Fibroblast of upper back skin (primary cell): Measurements from ENCODE around the gene CACNB4.
"Not testable (repeated sequence)": the region's sequence is repeated elsewhere in the genome, so short reads cannot be mapped to it uniquely, and the experiment has no call there.

Experiments used
- DNase-seq: peaks from one replicate; pipeline ENCODE4 v3.0.0-alpha.2; 2013

CACNB4 gene

GRCh38 chr2:151973901-151974199, 125.0 kb downstream of the CACNB4 start:
- DNase-seq: peak; percentile 18

GRCh38 chr2:151973013-151973900, 125.6 kb downstream of the CACNB4 start:
- DNase-seq: no peak

- no peak for DNase-seq
Measured at GRCh38 chr2:151972241-151973012, 126.4 kb downstream of the CACNB4 start.

GRCh38 chr2:151971301-151972051, 127.4 kb downstream of the CACNB4 start:
- DNase-seq: no peak

- no peak for DNase-seq
Measured at GRCh38 chr2:151968770-151969470, 129.9 kb downstream of the CACNB4 start.

DNA sequence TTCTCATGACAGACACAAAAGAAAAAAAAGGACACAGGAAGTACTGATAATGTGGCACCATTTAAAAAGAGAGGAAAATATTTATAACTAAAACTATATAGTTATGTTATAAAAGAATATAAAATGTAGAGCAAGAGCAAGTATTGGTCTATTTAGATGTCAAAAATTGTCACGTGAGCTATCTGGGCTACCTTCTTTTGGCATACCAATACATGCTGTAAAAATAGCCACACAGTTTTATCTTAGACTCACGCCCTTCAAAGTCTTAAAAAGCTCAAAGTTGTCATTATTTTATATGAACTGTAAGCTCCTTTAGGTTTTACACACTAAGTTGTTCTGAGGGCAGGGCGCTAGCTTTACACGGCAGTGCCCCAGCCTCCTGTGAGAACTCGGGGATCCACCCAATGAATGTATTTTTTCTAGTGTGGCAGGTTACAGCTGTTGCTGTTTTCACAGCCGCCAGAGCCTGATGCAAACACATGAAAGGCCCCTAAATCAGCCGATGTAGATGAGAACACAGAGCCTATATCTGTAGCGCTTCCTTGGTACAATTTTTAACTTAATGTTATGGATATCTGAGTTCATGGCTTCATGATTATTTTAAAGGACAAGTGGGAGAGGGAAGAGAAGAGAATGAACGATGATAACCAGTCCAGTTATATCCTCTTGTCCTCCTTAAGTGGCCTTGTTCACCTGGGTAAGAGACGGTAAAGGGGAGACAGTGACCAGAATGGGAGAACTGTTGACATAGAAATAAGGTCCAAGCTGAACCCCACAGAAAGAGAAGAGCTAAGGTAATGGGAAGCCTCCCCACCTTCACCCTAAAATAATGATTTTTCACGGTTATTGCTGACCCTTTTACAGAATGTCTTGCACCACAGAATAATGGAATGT, 130.8 kb downstream of the CACNB4 start:
- DNase-seq: no peak

DNA sequence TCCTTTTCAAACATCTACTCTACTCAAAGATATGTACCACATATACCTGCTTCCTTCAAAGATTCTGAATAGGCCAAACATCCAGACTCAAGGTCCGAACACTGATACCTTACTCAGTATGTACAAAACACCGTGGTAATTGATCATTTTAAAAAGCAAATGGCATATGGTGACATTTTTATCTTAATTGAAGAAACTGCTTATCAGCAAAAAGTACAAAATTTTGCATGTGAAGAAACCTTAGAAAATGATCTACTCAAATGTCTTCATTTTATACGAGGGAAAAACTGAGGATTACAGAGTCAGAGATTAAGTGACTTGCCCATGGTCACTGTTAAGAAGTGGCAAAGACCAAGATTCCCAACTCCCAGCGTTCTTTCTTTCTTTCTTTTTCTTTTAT, 133.0 kb downstream of the CACNB4 start:
- DNase-seq: no peak

DNA sequence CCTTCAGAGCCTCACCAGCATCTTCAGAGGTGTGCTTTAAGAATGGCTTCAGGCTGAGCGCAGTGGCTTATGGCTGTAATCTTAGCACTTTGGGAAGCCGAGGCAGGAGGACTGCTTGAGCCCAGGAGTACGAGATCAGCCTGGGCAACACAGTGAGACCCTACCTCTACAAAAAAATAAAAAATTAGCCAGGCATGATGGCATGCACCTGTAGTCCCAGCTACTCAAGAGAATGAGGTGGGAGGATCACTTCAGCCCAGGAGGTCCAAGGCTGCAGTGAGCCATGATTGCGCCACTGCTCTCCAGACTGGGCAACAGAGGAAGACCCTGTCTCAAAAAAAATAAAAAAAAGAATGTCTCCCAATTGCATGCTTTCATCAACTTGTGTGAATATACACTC, 137.3 kb downstream of the CACNB4 start:
- DNase-seq: no peak

DNA sequence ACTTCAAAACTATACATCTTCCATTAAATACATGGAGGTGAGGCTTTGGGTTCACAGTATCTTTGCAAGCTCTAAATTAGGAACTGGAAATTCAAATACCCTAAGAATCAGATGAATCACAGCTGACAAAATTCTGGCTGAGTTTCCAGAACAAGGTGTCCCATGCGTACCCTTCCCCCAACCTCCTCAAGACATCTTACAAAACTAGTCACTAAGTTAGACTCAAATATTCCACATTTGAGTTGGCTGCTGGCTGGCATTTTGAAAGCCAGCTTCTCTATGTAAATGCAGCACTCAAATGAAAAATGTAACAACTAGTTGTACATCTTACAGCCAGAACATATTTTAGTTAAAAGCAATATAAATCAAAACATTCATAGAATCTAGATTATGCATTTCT, 139.6 kb downstream of the CACNB4 start:
- DNase-seq: no peak

DNA sequence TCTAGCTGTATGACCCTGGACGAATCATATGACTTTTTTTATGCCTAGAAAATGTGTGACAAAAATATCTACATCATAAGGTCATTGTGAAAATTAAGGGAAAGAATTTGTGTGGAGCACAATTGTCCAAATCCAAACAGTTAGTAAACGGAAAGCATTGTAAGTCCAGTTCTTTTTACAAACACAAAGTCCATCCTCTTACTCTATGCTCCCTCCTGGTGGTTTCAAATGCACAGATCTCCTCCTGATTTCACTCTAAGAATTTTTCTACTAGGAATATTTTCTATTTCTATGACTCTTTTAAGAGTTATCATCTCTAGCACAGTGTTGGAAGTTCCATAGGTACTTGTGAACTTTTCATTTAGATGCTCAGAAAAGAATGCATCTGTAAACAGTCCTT, 145.4 kb downstream of the CACNB4 start:
- no peak for DNase-seq

DNA sequence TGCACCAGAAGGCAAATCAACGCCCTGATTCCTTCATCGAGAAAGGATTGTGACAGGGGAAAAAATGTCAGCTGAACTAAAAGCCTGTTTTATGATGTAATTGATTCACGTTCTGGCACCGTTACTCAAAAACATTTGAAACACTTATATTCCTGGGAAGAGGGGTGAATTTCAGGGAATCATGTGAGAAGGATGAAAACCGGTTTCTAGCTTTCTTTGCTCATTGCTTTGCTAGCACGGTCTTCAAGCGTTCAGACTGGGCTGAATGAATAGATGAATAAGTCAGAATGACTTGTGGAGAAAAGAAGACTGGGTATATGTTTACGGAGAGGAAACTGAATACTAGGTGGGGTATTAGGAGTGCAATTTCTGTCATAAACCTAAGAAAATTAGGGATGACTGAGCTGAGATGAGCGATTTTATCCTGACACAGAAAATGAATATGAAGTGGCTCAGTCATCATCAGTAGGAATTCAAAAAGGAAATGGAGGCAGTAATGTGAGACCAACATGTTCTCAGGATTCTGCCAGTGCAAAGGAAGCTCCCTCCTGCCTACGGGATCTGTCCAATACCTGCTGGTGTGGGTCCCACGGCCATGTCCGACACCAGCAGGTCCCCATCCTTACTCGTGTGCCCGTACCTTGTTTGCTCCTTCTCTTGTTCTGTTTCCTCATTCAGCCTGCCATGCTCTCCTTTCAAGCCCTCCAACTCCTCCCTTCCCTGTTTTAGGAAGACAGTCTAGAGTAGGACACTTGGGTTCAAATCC, 146.0 kb downstream of the CACNB4 start:
- no peak for DNase-seq

- peak; percentile 3 for DNase-seq
Measured at GRCh38 chr2:151947813-151948165, 151.1 kb downstream of the CACNB4 start.

DNA sequence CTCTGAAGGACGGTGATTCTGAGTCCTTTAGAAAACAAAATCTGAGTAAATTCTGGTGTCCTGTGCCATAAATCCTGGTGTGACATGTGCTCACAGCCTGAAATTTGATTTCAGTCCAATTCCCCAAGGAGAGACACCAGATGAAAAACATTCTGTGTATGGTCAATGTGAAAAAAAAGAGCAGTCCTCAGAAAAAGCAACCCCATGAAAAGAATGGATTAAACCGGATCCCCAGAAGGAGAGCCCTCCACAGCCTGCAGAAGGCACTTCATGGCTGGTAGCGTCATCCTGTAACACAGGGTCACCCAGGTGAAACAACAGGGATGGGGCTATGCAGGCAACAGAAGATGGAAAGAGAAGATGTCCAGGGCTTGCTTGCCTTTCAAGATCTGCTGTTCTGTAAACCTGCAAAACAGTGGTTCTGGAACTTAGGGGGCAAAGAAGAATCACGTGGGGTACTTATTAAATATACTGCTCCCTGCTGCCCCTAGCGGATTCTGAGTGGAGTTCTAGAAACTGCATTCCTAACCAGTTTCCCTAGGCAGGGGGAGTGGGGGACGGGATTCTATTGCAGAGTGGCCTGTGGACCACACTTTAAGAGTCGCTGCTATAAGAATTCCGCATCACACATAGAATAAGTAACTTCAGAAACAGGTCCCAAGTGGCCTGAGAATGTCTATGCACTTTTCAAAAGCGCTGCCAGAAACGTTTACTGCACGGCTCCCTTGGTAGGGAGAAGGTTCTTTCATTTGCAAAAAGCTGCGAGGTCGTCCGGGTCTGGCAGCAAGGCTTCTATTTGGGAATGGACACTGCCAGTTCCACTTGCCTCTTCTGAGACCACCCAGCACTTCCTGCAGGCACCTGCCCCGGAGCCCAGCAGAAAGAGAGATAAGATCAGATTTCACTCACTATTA, 151.7 kb downstream of the CACNB4 start:
- peak; percentile 6 for DNase-seq

DNA sequence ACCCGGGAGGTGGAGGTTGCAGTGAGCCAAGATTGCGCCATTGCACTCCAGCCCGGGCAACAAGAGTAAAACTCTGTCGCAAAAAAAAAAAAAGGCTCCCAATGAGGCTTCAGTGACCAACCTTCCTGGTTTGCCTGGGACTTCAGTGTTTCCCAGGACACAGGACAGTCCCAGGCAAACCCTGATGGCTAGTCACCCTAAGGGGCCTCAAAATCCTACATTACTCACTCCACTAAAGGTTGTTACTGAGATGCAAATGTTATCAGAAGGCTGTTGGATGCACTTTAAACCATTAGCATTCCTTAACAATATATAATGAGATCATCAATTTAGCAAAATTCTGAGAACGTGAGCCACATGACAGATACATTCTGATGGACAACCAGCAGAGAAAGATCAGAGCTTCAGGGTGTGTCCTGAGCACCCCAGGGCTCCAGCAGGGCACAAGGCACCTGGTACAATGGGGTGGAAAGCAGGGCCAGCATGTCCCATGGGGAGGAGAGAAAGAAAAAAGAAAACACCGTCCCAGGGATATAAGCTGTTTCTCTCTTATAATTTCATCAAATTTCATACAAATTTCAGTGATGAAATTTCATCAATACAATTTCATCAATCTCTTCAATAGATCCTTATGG, 152.5 kb downstream of the CACNB4 start:
- DNase-seq: no peak

GRCh38 chr2:151945602-151946001, 153.2 kb downstream of the CACNB4 start:
- no peak for DNase-seq

GRCh38 chr2:151945186-151945585, 153.7 kb downstream of the CACNB4 start:
- no peak for DNase-seq

GRCh38 chr2:151943461-151943860, 155.4 kb downstream of the CACNB4 start:
- DNase-seq: no peak

DNA sequence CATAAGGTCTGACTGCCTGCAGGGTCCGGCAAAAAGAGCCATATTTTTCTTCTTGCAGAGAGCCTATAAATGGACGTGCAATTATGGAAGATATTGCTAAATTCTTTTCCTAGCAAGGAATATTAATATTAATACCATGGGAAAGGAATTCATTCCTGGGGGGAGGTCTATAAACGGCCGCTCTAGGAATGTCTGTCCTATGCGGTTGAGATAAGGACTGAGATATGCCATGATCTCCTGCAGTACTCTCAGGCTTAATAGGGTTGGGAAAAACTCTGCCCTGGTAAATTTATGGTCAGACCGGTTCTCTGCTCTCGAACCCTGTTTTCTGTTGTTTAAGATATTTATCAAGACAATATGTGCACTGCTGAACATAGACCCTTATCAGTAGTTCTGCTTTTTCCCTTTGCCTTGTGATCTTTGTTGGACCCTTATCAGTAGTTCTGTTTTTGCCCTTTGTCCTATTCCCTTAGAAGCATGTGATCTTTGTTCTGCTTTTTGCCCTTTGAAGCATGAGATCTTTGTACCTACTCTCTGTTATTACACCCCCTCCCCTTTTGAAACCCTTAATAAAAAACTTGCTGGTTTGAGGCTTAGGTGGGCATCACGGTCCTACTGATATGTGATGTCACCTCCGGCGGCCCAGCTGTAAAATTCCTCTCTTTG, 156.2 kb downstream of the CACNB4 start:
- not testable (repeated sequence) for DNase-seq

- DNase-seq: no peak
Measured at GRCh38 chr2:151937966-151938365, 160.9 kb downstream of the CACNB4 start.
